Bronchial epithelial cell (primary cell): ENCODE data around the gene RPP21. TPM values are rescaled to one million over a fixed set of nuclear protein-coding genes. Genes with fewer than 3 reads are reported as not detected.

Experiments
- DNase-seq: peaks from one replicate; pipeline ENCODE4 v3.0.0-alpha.2; 2010; ENCODE audit warnings: low read depth
- FAIRE-seq: peaks from 2 replicates; lab custom pipeline; 2011; peaks lifted over from hg19 to GRCh38; lab: Jason Lieb, UNC
- H3K27me3 ChIP-seq: 2 replicates; pipeline ENCODE4 v1.5.1; 2011; ENCODE audit warnings: low read length; ENCODE audit not compliant: control insufficient read depth, insufficient read depth
- H3K36me3 ChIP-seq: 2 replicates; pipeline ENCODE4 v1.5.1; 2011; ENCODE audit warnings: low read length; ENCODE audit not compliant: control insufficient read depth, insufficient read depth
- H3K4me3 ChIP-seq: 2 replicates; pipeline ENCODE4 v1.5.1; 2011; ENCODE audit warnings: mild to moderate bottlenecking, low read depth, low read length, control low read depth
- CTCF ChIP-seq: IDR thresholded peaks from 2 replicates; pipeline ENCODE4 v1.5.1; 2011; ENCODE audit warnings: mild to moderate bottlenecking, moderate library complexity, low read length, control low read depth, inconsistent platforms; ENCODE audit not compliant: insufficient read depth, severe bottlenecking
- total RNA-seq: library from RNA; depleted of rRNA; stranded (reverse); fragments of >200 nt; gene quantifications from 2 replicates; pipeline ENCODE4 v1.2.1, GENCODE V29; 2014

Gene RPP21
- total RNA-seq, 1 donor from 2014 or later: 29.0 TPM

DNA sequence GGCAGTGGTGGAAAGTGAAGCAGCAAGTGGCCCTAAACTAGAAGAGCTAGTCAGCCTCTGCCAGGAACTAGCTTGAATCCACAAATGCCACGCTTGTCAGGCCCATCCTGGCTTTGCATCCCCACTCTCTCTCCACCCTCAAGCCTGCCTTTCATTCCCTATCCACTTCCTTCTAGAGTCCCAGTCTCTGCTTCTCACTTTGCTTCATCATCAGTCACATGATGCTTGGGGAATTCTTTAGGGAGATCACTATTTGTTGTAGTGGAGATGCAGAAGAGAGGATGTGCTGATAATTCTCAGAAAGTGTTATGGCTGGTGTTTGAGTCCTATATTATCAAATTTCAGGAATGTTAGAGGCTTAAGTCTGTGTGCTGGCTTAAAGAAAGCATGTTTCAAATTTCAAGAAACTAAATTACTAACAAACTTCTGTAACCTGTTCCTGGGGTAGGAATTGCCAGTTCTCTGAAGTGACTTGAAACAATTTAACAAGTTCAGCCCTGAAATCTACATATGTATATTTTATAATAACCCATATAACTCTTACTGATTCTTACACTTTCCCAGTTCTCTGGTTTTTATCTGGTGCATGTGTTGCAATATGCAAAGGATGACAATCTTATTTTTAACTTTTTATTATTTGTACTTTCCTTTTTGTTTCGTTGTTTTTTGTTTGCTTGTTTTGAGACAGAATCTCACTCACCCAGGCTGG is 10.7 kb upstream of the RPP21 start:
- no peak for FAIRE-seq
- Histone ChIP-seq H3K27me3 (no peaks in the 10 kb centered on the region), H3K36me3 (peaks cover 22% of the 10 kb centered on the region), H3K4me3 (no peak overlapping the region)
- DNase-seq: no peak
- TF ChIP-seq CTCF: no peak

GRCh38 chr6:30340589-30341054 is 4.3 kb upstream of the RPP21 start:
- H3K27me3 ChIP-seq: no peaks in the 10 kb centered on the region
- FAIRE-seq (no peak), DNase-seq (no peak)
- H3K36me3 ChIP-seq: peaks cover 10% of the 10 kb centered on the region
- no peak for TF ChIP-seq CTCF
- H3K4me3 ChIP-seq: no peak overlapping the region

- H3K27me3 ChIP-seq: no peaks in the 10 kb centered on the region
- no peak for TF ChIP-seq CTCF
- FAIRE-seq (no peak), DNase-seq (no peak)
- peaks cover 6% of the 10 kb centered on the region for H3K36me3 ChIP-seq
- no peak overlapping the region for H3K4me3 ChIP-seq
Measured at GRCh38 chr6:30341218-30341617, 3.7 kb upstream of the RPP21 start.

DNA sequence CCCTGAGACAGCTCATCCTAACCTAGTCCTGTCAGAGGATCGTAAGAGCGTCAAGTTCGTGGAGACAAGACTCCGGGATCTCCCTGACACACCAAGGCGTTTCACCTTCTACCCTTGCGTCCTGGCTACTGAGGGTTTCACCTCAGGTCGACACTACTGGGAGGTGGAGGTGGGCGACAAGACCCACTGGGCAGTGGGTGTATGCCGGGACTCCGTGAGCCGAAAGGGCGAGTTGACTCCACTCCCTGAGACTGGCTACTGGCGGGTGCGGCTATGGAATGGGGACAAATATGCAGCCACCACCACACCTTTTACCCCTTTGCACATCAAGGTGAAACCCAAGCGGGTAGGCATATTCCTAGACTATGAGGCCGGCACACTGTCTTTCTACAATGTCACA is 3.2 kb upstream of the RPP21 start:
- Histone ChIP-seq H3K36me3 (peaks cover 6% of the 10 kb centered on the region), H3K4me3 (no peak overlapping the region), H3K27me3 (no peaks in the 10 kb centered on the region)
- DNase-seq (no peak), FAIRE-seq (no peak)
- no peak for TF ChIP-seq CTCF

DNA sequence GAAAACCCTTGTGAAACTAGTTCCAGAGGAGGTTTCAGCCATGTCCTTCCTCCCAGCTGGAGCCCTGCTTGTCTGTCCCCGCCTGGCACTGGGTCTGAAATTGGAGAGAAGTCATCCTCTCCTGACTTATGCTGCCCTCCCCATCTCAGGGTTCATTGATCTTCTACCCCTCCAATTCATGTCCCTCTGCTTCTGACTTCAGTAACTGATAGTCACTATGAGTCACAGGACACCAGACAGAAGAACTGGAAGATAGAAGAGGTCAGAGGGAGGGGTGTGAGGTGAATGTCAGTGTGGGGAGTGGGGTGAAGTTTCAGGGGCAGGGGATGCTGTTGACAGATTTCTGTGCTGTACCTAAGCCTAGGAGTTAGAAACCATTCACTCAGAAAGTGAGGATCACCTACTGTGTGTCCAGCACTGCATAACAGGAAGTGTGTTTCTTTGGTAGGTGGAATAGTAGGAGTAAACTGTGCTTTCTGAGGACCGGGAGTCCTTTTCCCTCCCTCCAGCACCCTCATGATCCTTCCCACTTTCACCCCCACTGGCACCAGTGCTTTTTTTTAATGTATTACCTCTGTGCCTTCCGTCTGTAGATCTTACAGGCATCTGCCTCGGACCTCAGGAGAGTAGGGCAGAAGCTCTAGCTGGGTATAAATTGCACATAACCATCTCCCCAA is 627 bp upstream of the RPP21 start:
- no peak for TF ChIP-seq CTCF
- no peaks in the 10 kb centered on the region for H3K27me3 ChIP-seq
- no peak for FAIRE-seq
- H3K4me3 ChIP-seq: no peak overlapping the region
- DNase-seq: no peak
- peaks cover 3% of the 10 kb centered on the region for H3K36me3 ChIP-seq
